NCI-H82 (cell line): ENCODE measurements around the gene TSEN15.
A peak's percentile ranks its signal among the peaks of the same experiment; 100 is the strongest.
"Not testable (repeated sequence)": the region's sequence is repeated elsewhere in the genome, so short reads cannot be mapped to it uniquely, and the experiment has no call there.

Experiments used
- DNase-seq: peaks from one replicate; lab custom pipeline; 2025; lab: John Stamatoyannopoulos, UW

The TSEN15 gene

DNA sequence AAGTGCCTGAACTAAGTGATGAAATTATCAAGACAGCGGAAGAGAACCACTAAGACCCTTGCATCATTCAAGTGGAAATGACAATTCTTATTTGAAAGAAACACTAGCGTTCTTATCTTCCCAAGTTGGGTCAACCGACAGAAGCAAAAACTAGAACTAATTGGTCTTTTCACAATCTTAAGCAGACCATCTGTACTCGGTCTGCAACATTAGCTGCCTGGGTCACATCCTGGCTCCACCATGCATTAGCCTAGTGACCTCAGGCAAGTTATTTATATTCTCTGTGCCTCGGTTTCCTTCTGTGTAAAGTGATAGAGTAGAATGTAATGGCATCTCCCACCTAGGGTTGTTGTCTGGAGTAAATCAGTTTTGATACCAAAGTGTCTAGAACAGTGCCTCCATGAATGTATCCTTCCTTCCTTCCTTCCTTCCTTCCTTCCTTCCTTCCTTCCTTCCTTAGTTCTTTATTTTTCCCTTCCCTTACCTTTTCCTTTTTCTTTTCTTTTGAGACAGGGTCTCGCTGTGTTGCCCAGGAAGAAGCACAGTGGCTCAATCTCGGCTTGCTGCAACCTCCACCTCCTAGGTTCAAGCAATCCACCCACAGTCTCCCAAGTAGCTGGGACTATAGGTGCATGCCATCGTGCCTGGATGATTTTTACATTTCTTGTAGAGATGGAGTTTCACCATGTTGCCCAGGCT lies 20.0 kb upstream of the TSEN15 start:
- DNase-seq, result no peak

DNA sequence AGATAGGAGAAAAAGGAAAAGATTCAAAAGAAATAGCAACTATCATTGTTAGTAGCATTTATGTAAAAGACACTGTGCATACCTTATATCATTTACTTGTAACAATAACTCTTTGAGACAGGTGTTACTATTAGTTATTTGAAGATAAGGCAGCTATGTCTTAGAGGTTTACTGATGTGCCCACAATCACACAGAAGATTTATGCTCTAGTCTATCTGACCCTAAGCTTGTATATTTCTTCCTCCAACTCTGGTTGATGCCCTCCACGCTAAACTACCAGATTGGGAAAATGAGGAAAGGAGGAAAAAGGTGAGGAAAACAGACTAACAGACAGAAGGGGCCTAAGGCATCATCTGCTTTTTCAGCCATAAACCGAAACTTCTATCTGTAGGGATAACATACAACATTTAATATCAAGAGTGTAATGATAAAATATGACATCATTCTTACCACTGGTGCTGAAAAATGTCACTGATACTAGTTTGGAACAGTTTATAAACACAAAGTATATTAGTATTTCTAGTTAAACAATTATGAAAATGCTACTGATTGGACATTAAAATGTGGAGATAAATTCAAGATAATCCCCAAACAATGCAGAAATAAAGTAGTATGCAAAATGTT lies 19.1 kb upstream of the TSEN15 start:
- DNase-seq, result no peak

GRCh38 chr1:184032930-184033418 lies 18.6 kb upstream of the TSEN15 start:
- DNase-seq, result no peak

GRCh38 chr1:184033711-184034167 lies 17.8 kb upstream of the TSEN15 start:
- DNase-seq, result no peak

DNA sequence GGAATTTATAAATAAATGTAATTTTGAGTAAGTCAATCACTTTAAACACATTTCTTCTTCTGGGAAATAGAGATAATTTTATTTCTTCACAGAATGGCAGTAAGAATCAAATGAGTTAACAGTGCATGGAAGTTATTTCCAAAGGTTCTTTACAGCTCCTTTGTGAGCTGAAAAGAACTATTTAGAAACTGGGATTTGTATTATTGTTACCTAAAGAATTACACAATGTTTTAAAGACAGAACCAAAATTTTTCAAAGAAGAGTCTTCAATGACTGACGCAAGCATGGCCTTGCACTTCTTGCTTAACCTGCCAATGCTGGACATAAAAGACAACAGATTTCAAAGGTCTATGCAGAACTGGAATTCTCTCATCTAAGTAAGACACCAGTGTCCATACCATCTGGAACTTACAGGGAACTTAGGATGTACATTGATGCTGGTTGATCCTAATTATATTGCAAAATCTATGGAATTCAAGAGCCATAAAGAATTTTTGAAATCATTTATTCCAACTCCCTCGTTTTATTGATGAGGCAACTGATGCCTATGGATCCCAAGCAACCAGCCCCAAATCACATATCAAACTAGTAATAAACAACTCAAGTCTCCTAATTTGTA lies 16.7 kb upstream of the TSEN15 start:
- DNase-seq, result no peak

DNA sequence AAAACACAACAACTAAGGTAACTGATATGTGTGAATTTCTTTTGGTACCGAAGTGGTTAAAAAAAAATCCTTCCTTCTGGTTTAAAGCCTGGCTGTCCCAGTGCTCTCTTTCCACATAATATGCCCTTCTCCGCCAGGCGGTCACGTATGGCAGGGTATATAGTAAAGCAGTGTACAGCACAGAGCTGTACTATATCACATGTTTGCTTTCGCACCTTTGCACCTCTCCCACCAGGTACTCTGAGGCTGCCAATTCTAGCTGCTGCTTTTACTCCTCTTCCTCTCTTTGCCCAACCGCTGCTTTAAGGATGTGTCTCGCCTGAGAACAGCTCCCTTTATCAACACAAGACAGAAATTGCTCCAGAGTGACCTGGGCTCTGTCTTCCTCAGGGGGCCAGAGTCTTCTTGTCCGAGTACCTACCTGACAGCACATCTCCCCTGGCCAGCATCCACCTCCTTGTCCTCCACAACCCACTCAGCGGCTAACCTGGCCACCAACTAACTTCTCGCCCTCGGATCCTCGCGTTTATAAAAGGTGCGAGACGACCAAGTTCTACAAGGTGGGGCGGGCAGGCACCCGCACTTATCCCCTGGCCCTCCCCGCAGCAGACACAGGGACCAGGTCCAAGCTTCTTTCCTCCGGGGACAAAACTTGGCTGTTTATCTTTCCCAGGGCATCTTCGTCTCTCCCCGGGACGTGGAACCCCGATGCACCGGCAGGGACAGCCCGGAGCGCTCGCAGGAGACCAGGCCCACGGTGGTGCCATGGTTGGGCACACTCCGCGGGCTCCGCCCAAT lies 15.6 kb upstream of the TSEN15 start:
- DNase-seq, result peak; percentile 53

GRCh38 chr1:184036517-184036949 lies 15.0 kb upstream of the TSEN15 start:
- peak; percentile 81 for DNase-seq

DNA sequence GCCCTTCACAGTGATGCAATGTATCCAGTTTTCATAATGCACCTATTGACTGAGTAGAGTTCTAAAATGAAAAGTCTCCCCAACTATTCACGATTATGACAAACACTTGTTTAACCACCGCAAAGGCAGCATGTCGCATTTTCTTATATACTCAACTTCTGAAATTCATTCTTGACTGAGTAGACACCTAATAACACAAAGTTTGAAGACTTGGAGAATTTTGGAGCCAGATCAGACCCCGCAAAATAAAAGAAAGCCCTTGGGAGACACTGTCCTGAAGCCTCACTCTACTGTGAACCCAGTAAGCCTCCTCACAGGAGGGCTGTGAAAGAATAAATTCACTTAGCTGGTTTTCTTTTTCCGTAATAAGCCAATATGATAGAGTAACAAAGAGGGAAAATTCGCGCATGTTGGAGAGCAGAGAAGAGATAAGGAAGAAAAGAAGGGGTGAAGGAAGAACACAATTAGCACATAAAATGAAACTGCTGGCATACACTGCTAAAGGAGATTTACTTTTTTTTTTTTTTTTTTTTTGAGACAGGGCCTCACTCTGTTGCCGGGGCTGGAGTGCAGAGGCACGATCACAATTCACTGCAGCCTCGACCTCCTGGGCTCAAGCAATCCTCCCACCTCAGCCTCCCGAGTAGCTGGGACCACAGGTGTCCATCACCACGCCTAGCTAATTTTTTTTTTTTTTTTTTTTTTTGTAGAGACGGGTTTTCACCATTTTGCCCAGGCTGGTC lies 13.5 kb upstream of the TSEN15 start:
- no peak for DNase-seq

DNA sequence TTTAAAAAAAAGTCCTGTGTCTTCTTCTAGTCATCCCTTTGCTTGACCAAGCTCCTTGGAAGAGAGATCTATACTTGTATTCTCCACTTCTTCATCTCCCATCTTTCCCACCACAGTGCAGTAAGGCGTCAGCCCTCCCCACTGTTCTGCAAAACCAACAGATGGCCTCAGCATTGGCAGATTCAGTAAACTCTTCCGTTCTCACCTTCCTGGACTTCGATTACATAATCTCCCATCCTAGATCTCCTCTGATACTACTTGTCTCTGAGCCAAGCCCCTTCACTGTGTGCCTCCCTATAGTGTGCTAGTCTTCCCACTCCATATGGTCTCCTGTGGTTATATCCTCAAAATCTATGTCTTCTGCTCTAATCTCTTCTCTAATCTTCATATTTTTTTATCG lies 12.4 kb upstream of the TSEN15 start:
- DNase-seq, result peak; percentile 71

DNA sequence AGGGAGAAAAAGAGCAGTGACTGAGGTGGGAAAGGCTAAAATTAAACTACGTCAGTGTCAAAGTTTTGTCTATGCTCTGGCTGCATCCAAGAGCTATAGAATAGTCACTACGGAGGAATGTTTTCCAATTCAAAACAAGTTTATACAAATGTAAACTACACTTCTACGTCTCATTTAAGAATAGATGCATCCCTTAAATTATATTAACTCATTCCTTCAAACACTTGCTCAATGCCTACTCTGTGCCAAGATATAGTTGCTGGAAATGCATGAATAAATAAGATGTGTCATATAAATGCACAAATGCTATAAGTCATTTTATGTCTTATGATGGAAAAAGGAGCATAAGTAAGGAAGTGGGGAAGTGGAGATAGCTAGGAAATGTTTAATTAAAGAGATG lies 9.8 kb upstream of the TSEN15 start:
- DNase-seq, result no peak

DNA sequence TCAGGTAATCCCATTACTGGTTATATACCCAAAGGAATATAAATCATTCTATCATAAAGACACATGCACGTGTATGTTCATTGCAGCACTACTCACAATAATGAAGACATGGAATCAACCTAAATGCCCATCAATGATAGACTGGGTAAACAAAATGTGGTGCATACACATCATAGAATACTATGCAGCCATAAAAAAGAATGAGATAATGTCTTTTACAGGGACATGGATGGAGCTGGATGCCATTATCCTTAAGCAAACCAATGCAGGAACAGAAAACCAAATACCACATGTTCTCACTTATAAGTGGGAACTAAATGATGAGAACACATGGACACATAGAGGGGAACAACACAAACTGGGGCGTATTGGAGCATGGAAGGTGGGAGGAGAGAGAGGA lies 8.2 kb upstream of the TSEN15 start:
- DNase-seq, result not testable (repeated sequence)

DNA sequence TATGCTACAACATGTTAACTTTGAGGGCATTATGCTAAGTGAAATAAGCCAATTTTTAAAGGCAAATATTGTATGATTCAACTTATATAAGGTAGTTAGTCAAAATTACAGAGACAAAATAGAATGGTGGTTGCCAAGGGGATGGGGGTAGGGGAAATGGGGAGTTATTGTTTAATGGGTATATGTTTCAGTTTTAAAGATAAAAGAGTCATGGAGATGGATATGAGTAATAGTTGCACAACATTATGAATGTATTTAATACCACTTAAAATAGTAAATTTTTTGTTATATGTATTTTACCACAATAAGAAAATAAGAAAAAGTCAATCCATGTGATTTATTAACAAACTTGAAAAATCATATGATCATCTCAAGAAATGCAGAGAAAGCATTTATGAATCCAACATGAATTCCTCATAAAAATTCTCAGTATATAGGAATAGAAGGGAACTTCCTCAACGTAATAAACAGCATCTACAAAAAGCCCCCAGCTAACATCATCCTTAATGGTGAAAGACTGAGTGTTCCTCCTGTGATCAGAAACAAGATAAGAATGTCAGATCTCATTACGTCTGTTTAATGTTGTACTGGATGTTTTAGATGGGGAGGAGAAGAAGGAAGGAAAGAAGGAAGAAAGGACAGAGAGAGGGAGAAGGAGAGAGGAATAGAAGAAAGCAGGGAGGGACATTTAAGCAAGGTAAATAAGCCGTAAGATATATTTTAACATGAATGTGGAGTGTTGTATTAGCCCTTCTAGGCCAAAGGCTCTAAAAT lies 6.7 kb upstream of the TSEN15 start:
- peak; percentile 29 for DNase-seq

GRCh38 chr1:184047541-184047940 lies 4.0 kb upstream of the TSEN15 start:
- DNase-seq, result not testable (repeated sequence)

DNA sequence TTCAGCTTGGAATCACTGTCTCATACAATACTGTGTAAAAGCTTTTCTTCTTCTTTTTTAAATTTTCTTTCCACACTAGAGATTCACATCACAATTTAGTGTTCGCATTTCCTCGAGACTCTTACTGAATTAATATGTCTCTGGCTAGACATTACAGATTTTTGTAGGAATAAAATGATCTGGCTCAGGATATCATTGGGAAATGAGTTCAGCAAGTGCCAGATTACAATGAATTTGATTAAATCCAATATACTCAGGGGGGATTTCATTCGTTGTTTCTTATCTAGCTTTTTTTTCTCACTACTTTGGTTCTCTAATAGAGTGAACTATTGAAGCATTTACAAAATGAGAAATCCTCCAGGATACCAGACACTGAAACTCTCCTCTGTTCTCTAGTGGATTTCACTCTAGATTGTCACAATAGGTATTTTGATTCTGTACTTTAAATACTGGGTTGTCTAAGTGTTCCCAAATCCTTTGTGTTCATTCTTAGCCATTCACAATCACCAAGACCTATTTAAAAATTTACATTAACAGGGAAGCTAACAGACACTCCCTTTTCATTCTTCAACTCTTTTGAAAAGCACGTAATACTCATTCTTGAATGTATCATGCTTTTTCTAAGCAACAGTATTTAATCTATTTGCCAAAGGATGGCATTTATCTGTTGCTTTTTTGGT lies 2.8 kb upstream of the TSEN15 start:
- DNase-seq, result no peak

GRCh38 chr1:184049291-184049690 lies 2.2 kb upstream of the TSEN15 start:
- DNase-seq, result no peak

DNA sequence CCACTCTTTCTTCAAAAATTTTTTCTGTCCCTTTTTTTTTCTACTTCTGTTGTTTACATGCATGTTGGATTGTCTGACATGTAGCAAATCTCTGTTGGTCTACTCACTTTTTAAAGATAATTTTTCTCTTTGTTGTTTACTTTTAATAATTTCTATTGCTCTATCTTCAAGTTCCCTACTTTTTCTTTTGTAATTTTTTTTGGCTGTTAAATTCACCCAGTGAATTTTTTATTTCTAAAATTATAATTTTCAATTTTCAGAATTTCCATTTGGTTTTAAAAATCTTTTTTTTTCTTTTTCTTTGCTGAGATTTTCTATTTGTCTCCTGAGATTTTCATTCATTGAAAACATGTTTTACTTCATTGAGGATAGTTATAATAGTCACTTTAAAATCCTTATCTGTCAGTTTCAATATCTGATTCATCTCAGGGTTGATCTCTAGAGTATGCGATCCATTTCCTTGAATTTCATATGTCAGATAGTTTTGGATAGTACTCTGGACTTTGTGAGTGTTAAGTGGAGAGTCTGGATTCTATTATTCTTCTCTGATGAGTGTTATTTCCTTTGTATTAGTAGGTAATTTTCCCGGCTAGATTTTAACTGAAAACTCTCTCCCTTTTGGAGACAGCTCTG lies 1.6 kb upstream of the TSEN15 start:
- no peak for DNase-seq

GRCh38 chr1:184050636-184051035 lies 894 bp upstream of the TSEN15 start:
- no peak for DNase-seq

GRCh38 chr1:184051138-184051484 lies 419 bp upstream of the TSEN15 start:
- no peak for DNase-seq

- peak; percentile 55 for DNase-seq
These were observed 647 bp downstream of the TSEN15 start for GRCh38 chr1:184052194-184052559.

GRCh38 chr1:184052750-184053149 lies 1.2 kb downstream of the TSEN15 start:
- no peak for DNase-seq
